Measurements from ENCODE around the gene SH3D21.

GRCh38 chr1:36337830-36338229, 31.7 kb downstream of the SH3D21 start:
- TF ChIP-seq EZH2 (IDR thresholded peaks at IDR 0.05; ENCODE audit: borderline replicate concordance, insufficient read depth, low read length, poor library complexity, severe bottlenecking) (no peak), CTCF (IDR thresholded peaks at IDR 0.05; ENCODE audit: poor library complexity, severe bottlenecking) (no peak), EP300 (conservative IDR thresholded peaks at IDR 0.05; ENCODE audit: poor library complexity, severe bottlenecking) (no peak), POLR2AphosphoS5 (IDR thresholded peaks at IDR 0.05) (no peak), RAD21 (conservative IDR thresholded peaks at IDR 0.05) (no peak), TAF1 (IDR thresholded peaks at IDR 0.05; ENCODE audit: low read depth) (no peak), SMC3 (conservative IDR thresholded peaks at IDR 0.05; ENCODE audit: poor library complexity) (no peak)

All from neural cell (in vitro differentiated cells).